ENCODE measurements around the gene HIP1.

GRCh38 chr7:75725306-75725705 is 13.4 kb downstream of the HIP1 start:
- TF ChIP-seq CTCF (IDR thresholded peaks at IDR 0.05) = no peak
- TF ChIP-seq POLR2AphosphoS5 (IDR thresholded peaks at IDR 0.05) = no peak
- no peak for TF ChIP-seq EP300 (IDR thresholded peaks at IDR 0.05)
- TF ChIP-seq POLR2A (IDR thresholded peaks at IDR 0.05) = no peak

All from sigmoid colon (tissue), 4 donors.